Right ventricle myocardium inferior (tissue), 1 donor: Measurements from ENCODE around the gene RAD51B. TPM values are rescaled to one million over a fixed set of nuclear protein-coding genes. Genes with fewer than 3 reads are reported as not detected.
A peak's percentile ranks its signal among the peaks of the same experiment; 100 is the strongest.

Experiments
- ATAC-seq: fragments of 200-7000 bp; cut with Tn5 transposase; one replicate; pipeline ENCODE4 v1.9.1; 2020; ENCODE audit warnings: mild to moderate bottlenecking, moderate library complexity
- DNase-seq: peaks from one replicate; pipeline ENCODE4 v3.0.0; 2021; ENCODE audit errors: missing footprints
- intact Hi-C: fragments of 100-400 bp; cut with DNase I; formaldehyde crosslinking; loops from one replicate; pipeline ENCODE4 v1.11.0; 2022
- total RNA-seq: library from RNA; stranded (reverse); fragmentation: NEBNext Ultra II Directional; extraction: Animal tissue kit (Norgen Biotek cat#: 25700); gene quantifications from one replicate; pipeline ENCODE4 v1.2.1, GENCODE V29; 2021
- donor health status: DM: no; HTN: yes; CAD: no; lungs with severe emphysema.

Gene RAD51B
- total RNA-seq, 1 donor from 2014 or later, result 4.1 TPM

GRCh38 chr14:68318828-68319227, 499.2 kb downstream of the RAD51B start:
- ATAC-seq (no peak), DNase-seq (no peak)
- intact Hi-C loops, result no loop called here

GRCh38 chr14:68320495-68320894, 500.9 kb downstream of the RAD51B start:
- intact Hi-C loops, result no loop called here
- ATAC-seq (no peak), DNase-seq (no peak)

- ATAC-seq, result peak; percentile 31
- DNase-seq, result no peak
- intact Hi-C loops, result no loop called here
Observed at GRCh38 chr14:68322940-68323620, 503.5 kb downstream of the RAD51B start.

GRCh38 chr14:68325267-68325807, 505.8 kb downstream of the RAD51B start:
- ATAC-seq, result no peak

GRCh38 chr14:68327231-68327630, 507.7 kb downstream of the RAD51B start:
- DNase-seq, result no peak
- intact Hi-C loops, result loop anchor here (5.0 kb wide), 1 partner anchor 40 kb away; no protein-coding TSS in a partner anchor
- no peak for ATAC-seq

More at GRCh38 chr14:68325267-68325807, 505.8 kb downstream of the RAD51B start:
- no peak for DNase-seq
- intact Hi-C loops, result loop anchor here (5.0 kb wide), 1 partner anchor 42 kb away; no protein-coding TSS in a partner anchor

- no peak for ATAC-seq
Observed at GRCh38 chr14:68328509-68328908, 508.9 kb downstream of the RAD51B start.

GRCh38 chr14:68331426-68331825, 511.8 kb downstream of the RAD51B start:
- no peak for ATAC-seq
- intact Hi-C loops, result no loop called here
- no peak for DNase-seq

More at GRCh38 chr14:68328509-68328908, 508.9 kb downstream of the RAD51B start:
- intact Hi-C loops, result loop anchor here (5.0 kb wide), 1 partner anchor 39 kb away; no protein-coding TSS in a partner anchor
- no peak for DNase-seq

- DNase-seq (no peak), ATAC-seq (no peak)
Observed at GRCh38 chr14:68331991-68332390, 512.4 kb downstream of the RAD51B start.

GRCh38 chr14:68333262-68333661, 513.7 kb downstream of the RAD51B start:
- DNase-seq (no peak), ATAC-seq (no peak)
- intact Hi-C loops, result no loop called here

More at GRCh38 chr14:68331991-68332390, 512.4 kb downstream of the RAD51B start:
- intact Hi-C loops, result no loop called here

GRCh38 chr14:68335312-68335711, 515.7 kb downstream of the RAD51B start:
- DNase-seq, result no peak
- no peak for ATAC-seq
- intact Hi-C loops, result no loop called here

GRCh38 chr14:68336165-68336564, 516.6 kb downstream of the RAD51B start:
- no peak for ATAC-seq
- intact Hi-C loops, result no loop called here

GRCh38 chr14:68337279-68337678, 517.7 kb downstream of the RAD51B start:
- intact Hi-C loops, result no loop called here
- DNase-seq (no peak), ATAC-seq (no peak)

More at GRCh38 chr14:68336165-68336564, 516.6 kb downstream of the RAD51B start:
- no peak for DNase-seq

GRCh38 chr14:68340262-68340661, 520.7 kb downstream of the RAD51B start:
- no peak for ATAC-seq
- intact Hi-C loops, result no loop called here
- DNase-seq, result no peak

GRCh38 chr14:68341411-68342212, 522.0 kb downstream of the RAD51B start:
- ATAC-seq (no peak), DNase-seq (no peak)
- intact Hi-C loops, result no loop called here

- ATAC-seq, result no peak
Observed at GRCh38 chr14:68342216-68342763, 522.7 kb downstream of the RAD51B start.

GRCh38 chr14:68343534-68344118, 524.0 kb downstream of the RAD51B start:
- no peak for ATAC-seq
- intact Hi-C loops, result no loop called here
- no peak for DNase-seq

More at GRCh38 chr14:68342216-68342763, 522.7 kb downstream of the RAD51B start:
- intact Hi-C loops, result no loop called here
- DNase-seq, result no peak

GRCh38 chr14:68345738-68346137, 526.2 kb downstream of the RAD51B start:
- DNase-seq (no peak), ATAC-seq (no peak)
- intact Hi-C loops, result no loop called here

GRCh38 chr14:68346556-68347343, 527.2 kb downstream of the RAD51B start:
- DNase-seq (no peak), ATAC-seq (no peak)
- intact Hi-C loops, result no loop called here
